Motor neuron (in vitro differentiated cells): ENCODE data around the gene MT1M. TPM values are rescaled to one million over a fixed set of nuclear protein-coding genes. Genes with fewer than 3 reads are reported as not detected.
"Not testable (repeated sequence)": the region's sequence is repeated elsewhere in the genome, so short reads cannot be mapped to it uniquely, and the experiment has no call there.

ENCODE experiments used
- ATAC-seq, 8 experiments: fragments of 200-7000 bp; cut with Tn5 transposase; replicated peaks in 6 of 8; 2 replicates each; pipeline ENCODE4 v1.8.0; 2021; ENCODE audit warnings: mild to moderate bottlenecking in 8 of 8, moderate library complexity in 8 of 8
- H3K27ac ChIP-seq, 2 donors: fragments of 250-450 bp; sonication (Bioruptor Pico); 2 replicates each; pipeline ENCODE4 v1.9.0; 2021; ENCODE audit warnings: antibody characterized with exemption in 2 of 2, mild to moderate bottlenecking in 2 of 2, moderate library complexity in 1 of 2
- H3K4me1 ChIP-seq, 2 donors: fragments of 250-450 bp; sonication (Bioruptor Pico); replicated peaks in 1 of 2; 2 replicates each; pipeline ENCODE4 v1.6.1; 2021; ENCODE audit warnings: antibody characterized with exemption in 2 of 2, mild to moderate bottlenecking in 2 of 2, moderate library complexity in 1 of 2
- H3K4me3 ChIP-seq, 5 donors: fragments of 250-450 bp; sonication (Bioruptor Pico); 2 replicates each; pipeline ENCODE4 v1.9.0; 2021; ENCODE audit warnings: antibody characterized with exemption in 5 of 5, mild to moderate bottlenecking in 5 of 5, moderate library complexity in 4 of 5
- WGBS, 10 experiments: fragments of 450-650 bp; shearing (Covaris generic); methylation state at CpG; one replicate each; pipeline ENCODE4 v1.0.0; 2022; 5-methylcytosine and 5-hydroxymethylcytosine counted together
- in situ Hi-C, 9 experiments: fragments of 400-800 bp; cut with MboI; loops; one replicate each; pipeline ENCODE4 v1.15.0; 2021; ENCODE audit warnings: low sequenced_read_pairs in 9 of 9, low pct_unique_long_range_greater_than_20kb in 2 of 9; ENCODE audit not compliant: unreplicated experiment in 9 of 9
- total RNA-seq, 8 experiments: library from RNA; unstranded; fragments of 300-600 nt; gene quantifications; 2 replicates each; pipeline versions ENCODE4 v1.2.3 to v1.2.4, GENCODE V29; 2022

Gene MT1M
- total RNA-seq, 8 experiments from 2014 or later, result 0.25 to 1.5 (median 0.46) TPM; not detected in 4

DNA sequence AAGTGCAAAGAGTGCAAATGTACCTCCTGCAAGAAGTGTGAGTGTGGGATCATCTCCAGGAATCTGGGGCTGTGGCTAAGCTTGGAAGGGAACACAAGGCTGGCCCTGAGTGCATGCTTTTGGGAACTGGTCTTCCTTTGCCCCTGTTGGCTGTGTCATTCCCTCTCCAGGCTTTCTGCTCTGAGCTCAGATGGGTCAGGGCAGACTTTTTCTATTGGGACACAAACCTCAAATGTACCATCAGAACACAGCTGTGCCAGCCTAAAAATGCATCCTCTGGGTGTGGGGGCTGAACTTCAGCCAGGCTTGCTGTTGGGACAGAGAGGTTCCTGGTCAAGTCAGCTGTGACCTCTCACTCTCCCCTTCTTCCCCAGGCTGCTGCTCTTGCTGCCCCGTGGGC, 20.1 kb downstream of the MT1M start:
- Histone ChIP-seq H3K4me1 (peaks cover 0 to 4% of the 10 kb centered on the region in 2 donors), H3K27ac (no peak overlapping the region), H3K4me3 (no peak overlapping the region)
- ATAC-seq, result no peak
- in situ Hi-C loops, result no loop called here
- WGBS, 10 experiments, result 33 to 40% methylated on average over 1 of the region's 1 CpG; no CpG with 5 or more reads in 8 of the 10 experiments

DNA sequence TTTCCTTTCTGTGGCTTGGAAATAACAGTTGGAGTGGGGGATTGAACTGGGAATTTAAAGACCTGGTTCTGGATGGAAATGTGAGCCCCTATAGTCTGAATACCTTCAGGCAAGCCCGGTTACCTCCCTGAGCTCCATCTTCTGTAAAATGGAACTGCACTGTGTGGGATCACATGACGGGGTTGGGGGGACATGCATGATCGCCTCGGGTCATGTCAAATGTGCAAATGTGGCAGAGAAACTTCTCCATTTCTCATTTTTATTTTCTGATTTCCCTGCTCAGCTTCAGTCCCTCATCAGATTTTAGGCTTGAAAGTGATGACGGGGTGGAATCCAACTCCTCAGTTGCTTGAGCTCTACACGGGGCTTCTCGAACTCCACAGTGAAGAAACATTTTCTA, 20.8 kb downstream of the MT1M start:
- WGBS, 10 experiments, result 40 to 77% (median 57%) methylated on average over 2 to 7 of the region's 7 CpGs; no CpG with 5 or more reads in 1 of the 10 experiments
- Histone ChIP-seq H3K27ac (no peak overlapping the region), H3K4me3 (no peak overlapping the region), H3K4me1 (peaks cover 3 to 8% of the 10 kb centered on the region in 2 donors)
- ATAC-seq, result no peak
- in situ Hi-C loops, result no loop called here

DNA sequence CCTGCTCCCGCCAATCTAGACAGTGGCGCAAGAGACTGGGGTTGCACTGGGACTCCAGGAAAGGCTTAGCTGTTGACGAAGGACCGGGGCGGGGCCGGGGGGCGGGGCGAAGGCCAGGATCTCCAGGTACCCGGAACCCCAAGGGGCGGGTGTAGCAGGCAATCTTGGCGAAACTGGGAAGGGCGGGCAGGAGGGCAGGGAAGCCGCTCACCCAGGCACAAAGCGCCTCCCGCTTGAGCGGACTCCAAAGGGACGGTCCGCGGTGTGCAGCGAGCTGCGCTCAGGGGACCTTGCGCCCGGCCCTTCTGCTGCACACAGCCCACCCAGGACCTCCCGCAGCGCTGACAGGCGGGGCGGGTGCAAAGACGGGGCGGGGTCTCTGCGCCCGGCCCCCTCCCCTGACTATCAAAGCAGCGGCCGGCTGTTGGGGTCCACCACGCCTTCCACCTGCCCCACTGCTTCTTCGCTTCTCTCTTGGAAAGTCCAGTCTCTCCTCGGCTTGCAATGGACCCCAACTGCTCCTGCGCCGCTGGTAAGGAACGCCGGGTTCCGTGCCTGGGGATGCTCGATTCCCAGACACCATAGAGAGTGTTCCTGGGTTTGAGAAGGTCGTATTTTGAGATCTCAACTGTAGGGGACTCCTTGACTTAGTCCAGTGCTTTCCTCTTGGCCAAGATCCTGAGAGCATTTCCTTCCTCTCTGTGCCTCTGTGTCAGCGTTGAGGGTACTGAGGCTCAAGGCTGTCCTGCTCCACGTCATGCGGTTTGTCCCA, 25.3 kb downstream of the MT1M start, which contains the start of gene MT1F:
MT1F (plus strand) TSS at position 405 of the 772 bp plus-strand sequence; CDS start at position 505, 100 bp downstream.
- in situ Hi-C loops, result no loop called here
- whole genome bisulfite sequencing, 10 experiments, result 0 to 20% (median 0%) methylated on average over 1 to 3 of the region's 46 CpGs; no CpG with 5 or more reads in 4 of the 10 experiments
- peak; percentile 38 to 91 (median 88) for ATAC-seq

DNA sequence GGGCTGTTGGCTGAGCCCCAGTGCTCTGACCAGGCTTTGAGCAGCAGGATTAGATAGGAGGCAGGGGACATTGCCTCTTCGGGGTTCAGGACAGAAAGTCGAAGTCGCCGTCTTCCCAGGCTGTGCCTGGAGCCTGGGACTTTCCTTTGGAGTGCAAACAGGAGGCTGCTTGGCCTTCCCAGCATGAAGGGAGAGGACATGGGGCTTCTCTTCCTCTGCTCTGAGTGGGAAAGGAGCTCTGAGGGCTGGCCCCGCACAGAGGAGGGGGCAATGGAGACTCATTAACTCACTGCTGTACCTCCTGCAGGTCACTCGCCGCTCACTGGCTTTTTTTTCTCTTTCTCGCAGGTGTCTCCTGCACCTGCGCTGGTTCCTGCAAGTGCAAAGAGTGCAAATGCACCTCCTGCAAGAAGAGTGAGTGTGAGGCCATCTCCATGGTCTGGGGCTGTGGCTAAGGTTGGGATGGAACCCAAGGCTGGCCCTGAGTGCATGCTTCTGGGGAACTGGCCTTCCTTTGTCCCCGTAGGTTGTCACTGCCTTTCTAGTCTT, 25.9 kb downstream of the MT1M start:
- ATAC-seq, result no peak
- Histone ChIP-seq H3K27ac (no peak overlapping the region), H3K4me3 (peak overlapping the region; percentile 27 to 36 (median 33)), H3K4me1 (peaks cover 8 to 17% of the 10 kb centered on the region in 2 donors)
- 13 to 49% (median 20%) methylated on average over 2 to 8 of the region's 10 CpGs; no CpG with 5 or more reads in 4 of the 10 experiments for WGBS, 10 experiments
- in situ Hi-C loops, result no loop called here

More for the DNA sequence above, 25.3 kb downstream of the MT1M start, which contains the start of gene MT1F:
- Histone ChIP-seq H3K4me1 (peaks cover 8 to 16% of the 10 kb centered on the region in 2 donors), H3K4me3 (peak within 1 kb of the TSS; percentile 27 to 36 (median 33)), H3K27ac (no peak within 1 kb of the TSS)

DNA sequence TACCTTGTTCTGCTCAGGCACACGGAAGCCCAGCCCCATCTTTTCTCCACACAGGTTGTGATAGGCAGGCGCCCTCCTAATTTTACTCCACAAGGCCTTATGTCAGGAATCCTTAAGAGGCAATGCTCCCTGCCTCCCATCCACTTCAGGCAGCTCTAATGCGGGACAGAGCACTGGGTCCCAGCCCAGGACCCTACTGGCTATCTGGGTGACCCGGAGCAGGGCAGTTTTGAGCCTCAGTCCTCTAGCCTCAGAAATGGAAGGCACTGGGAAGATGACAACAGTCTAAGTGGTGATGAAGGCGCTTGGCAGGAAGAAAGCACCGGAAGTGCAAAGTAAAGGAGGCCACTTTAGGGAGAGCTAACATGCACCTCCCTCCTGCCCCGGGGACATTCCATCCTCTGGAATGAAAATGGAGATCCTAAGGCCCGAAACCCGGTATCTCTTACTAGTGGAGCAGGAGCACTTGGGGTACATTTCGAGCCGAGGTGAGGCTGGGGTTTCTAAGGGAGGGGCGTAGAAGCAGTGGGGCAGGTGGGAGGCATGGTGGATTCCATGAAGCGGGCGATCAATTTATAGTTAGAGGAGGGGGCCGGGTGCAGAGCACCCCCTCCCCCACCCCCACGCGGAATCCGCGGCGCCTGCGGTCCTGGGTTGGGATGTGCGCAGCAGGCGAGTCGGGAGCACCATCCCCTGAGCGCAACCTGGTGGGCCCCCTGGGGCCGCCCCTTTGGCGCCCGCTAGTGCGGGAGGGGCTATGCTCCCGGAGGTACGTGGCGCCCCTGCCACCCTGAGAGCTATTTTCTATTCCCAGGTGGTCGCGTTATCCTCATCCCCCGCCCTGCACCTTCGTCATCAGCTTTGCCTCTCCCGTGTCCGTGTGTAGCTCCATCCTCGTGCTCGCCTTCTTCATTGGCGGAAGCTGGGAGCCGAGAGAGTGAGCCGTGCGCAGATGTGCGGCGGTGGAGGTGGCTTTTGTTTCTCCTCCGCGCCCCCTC, 30.2 kb downstream of the MT1M start:
- 4 to 67% (median 18%) methylated on average over 1 to 9 of the region's 48 CpGs; no CpG with 5 or more reads in 4 of the 10 experiments for WGBS, 10 experiments
- no peak overlapping the region for H3K27ac ChIP-seq
- in situ Hi-C loops, result no loop called here
- peaks cover 8 to 13% of the 10 kb centered on the region in 2 donors for H3K4me1 ChIP-seq
- H3K4me3 ChIP-seq, result peak overlapping the region; percentile 16 to 44 (median 29)
- ATAC-seq, result peak in 5 of 8 experiments; percentile 81 to 83 (median 82)

DNA sequence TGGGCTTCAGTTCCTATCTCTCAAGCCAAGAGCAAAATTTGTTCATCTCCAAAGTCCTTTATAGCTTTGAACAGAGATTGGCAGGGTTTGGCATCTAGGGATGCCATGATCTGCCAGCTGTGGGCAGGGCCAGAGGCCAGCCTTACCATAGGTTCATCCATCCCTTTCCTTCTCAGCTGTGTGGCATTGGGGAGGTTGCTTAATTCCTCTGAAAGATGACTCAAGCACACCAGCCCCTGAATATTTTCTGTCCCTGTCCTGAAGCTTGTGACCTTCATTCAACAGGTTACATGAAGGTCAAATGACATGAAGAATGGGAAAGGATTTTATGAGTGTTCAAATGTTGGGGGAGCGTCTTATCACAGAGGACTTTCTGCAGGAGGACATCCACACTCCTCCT, 32.0 kb downstream of the MT1M start:
- WGBS, 10 experiments, result 67 to 90% (median 73%) methylated on average over 1 of the region's 1 CpG; no CpG with 5 or more reads in 6 of the 10 experiments
- in situ Hi-C loops, result no loop called here

DNA sequence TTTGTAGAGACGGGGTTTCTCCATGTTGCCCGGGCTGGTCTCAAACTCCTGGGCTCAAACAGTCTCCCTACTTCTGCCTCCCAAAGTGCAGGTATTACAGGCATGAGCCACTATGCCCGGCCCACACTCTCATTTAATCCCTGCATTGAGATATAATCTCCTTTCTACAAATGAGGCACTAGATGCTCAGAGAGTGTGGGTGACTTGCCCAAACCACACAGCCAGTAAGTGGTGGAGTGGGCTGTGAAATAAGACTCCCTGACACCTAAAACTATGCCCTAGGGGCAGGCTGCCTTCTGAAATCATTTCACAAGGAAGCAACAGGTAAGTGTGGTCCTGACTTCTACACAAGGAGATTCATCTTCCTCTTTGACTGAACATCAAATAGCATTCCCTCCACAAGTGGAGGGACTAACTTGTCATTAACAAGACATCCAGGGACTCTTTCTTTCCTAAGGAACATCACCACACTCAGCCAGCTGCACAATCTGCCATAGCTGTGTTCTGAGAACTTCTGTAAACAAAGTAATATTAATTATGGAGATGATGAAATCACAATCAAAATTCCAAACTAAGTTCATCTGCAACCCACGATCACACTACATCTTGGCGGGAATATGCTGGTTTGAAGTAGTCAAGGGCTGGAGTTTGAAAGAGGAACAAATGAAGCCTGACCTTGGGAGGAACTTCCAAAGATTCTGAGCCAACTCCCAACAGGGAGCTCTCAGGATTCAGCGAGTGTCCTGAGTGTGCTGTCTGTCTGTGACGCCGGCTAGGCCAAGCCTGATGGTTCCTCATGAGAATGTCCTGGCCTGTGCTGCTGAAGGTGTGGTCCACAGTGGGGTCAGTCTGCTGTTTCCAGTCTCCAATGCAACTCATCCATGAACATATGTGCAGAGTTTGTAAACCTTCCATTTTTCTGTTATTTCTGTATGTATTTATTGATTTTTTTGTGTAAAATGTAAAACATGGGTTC, 33.1 kb downstream of the MT1M start:
- 15 to 72% (median 45%) methylated on average over 2 to 7 of the region's 8 CpGs; no CpG with 5 or more reads in 4 of the 10 experiments for WGBS, 10 experiments
- in situ Hi-C loops, ATAC-seq: not testable (repeated sequence)

More for the DNA sequence above, 32.0 kb downstream of the MT1M start:
- no peak for ATAC-seq
- no peak overlapping the region for H3K27ac ChIP-seq
- peaks cover 5 to 11% of the 10 kb centered on the region in 2 donors for H3K4me1 ChIP-seq
- no peak overlapping the region for H3K4me3 ChIP-seq

DNA sequence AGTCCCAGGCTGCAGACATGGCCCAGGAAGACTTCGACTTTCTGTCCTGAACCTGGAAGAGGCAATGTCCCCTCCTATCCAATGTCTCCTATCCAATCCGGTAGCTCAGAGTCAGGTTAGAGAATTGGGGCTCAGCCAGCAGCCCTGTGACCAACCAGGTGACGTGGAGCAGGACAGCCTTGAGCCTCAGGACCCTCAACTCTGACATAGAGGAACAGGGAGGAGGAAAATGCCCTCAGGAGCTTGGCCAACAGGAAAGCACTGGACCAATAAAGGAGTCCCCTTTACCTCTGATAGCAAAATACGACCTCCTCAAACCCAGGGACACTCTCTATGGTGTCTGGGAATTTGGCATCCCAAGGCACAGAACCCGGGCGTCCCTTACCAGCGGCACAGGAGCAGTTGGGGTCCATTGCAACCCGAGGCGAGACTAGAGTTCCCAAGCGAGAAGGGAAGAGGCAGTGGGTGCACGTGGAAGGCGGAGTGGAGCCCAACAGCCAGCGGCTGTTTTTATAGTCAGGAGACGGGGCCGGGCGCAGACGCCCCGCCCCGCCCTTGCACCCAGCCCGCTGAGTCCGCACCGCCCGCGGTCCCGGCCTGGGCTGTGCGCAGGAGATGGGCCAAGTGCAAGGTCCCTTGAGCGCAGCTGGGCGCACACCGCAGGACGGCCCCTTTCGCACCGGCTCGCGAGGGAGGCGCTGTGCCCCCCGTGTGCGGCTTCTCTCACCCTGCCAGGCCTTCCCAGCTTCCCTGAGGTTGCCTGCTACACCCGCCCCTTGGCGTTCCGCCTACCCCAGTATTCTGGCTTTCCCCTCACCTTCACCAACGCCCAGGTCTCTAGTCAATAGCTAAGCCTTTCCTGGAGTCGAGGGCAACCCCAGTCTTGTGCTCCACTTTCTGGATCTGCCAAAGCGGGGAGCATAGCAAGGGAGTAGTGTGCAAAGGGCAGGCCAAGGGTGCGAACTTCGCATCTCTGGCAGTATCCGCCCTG, 35.4 kb downstream of the MT1M start, which contains the start of gene MT1G:
MT1G (minus strand) TSS at position 485 of the 991 bp plus-strand sequence; CDS start at position 413, 72 bp downstream.
- 0 to 100% (median 36%) methylated on average over 1 to 14 of the region's 46 CpGs; no CpG with 5 or more reads in 2 of the 10 experiments for WGBS, 10 experiments
- H3K4me1 ChIP-seq, result peaks cover 0 to 10% of the 10 kb centered on the region in 2 donors
- peak; percentile 59 to 93 (median 83) for ATAC-seq
- H3K4me3 ChIP-seq, result peak within 1 kb of the TSS in 1 of 5 donors; percentile 13
- in situ Hi-C loops, result no loop called here
- no peak within 1 kb of the TSS for H3K27ac ChIP-seq

More for the DNA sequence above, 33.1 kb downstream of the MT1M start:
- H3K27ac ChIP-seq, H3K4me3 ChIP-seq: not testable (repeated sequence)
- peaks cover 5 to 16% of the 10 kb centered on the region in 2 donors for H3K4me1 ChIP-seq

DNA sequence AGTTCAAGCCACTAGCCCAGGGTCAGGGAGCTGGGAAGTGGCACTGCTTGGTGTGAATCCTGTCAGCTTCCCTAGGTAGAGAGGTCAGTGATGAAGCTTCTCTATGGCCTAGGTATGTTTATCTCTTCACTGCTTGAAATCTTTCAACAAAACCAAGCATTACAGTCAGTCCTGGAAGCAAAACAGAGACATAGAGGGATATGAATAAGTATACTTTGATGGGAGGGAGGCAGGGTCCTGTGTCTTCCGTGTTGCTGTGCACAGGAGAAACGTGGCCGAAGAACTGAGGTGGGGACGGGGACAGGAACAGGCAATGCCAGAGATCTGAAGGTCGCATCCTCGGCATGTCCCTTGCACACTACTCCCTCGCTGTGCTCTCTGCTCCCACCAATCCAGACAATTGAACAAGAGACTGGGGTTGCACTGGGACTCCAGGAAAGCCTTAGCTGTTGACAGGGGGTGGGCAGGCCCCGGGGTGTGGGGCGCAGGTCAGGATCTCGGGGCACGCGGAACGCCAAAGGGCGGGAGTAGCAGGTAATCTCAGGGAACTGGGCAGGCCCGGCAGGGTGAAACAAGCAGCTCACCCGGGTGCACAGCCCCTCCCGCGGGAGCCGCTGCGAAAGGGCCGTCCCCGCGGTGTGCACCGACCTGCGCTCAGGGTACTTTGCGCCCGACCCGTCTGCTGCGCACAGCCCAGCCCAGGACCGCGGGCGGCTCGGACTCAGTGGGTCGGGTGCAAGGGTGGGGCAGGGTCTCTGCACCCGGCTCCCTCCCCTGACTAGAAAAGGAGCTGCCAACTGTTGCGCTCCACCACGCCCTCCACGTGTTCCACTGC, 36.8 kb downstream of the MT1M start, which contains the start of gene MT1H:
MT1H (plus strand) TSS at position 810 of the 835 bp plus-strand sequence. CDS start 71 bp downstream, outside the sequence.
- Histone ChIP-seq H3K4me1 (peaks cover 2 to 13% of the 10 kb centered on the region in 2 donors), H3K27ac (no peak within 1 kb of the TSS), H3K4me3 (no peak within 1 kb of the TSS)
- 4 to 93% (median 48%) methylated on average over 5 to 9 of the region's 38 CpGs; no CpG with 5 or more reads in 6 of the 10 experiments for WGBS, 10 experiments
- in situ Hi-C loops, result no loop called here
- peak in 4 of 8 experiments; percentile 12 to 32 (median 26) for ATAC-seq
